GM12873 (cell line): ENCODE results near the gene JPH3.

Source experiments
- TF ChIP-seq, protein P1 (sequence below): IDR thresholded peaks from 2 replicates; pipeline ENCODE4 v1.5.1; 2012; ENCODE audit warnings: low read depth, mild to moderate bottlenecking, moderate library complexity, low read length, control low read depth; ENCODE audit not compliant: insufficient read depth; ENCODE audit errors: missing control alignments

JPH3 gene

DNA sequence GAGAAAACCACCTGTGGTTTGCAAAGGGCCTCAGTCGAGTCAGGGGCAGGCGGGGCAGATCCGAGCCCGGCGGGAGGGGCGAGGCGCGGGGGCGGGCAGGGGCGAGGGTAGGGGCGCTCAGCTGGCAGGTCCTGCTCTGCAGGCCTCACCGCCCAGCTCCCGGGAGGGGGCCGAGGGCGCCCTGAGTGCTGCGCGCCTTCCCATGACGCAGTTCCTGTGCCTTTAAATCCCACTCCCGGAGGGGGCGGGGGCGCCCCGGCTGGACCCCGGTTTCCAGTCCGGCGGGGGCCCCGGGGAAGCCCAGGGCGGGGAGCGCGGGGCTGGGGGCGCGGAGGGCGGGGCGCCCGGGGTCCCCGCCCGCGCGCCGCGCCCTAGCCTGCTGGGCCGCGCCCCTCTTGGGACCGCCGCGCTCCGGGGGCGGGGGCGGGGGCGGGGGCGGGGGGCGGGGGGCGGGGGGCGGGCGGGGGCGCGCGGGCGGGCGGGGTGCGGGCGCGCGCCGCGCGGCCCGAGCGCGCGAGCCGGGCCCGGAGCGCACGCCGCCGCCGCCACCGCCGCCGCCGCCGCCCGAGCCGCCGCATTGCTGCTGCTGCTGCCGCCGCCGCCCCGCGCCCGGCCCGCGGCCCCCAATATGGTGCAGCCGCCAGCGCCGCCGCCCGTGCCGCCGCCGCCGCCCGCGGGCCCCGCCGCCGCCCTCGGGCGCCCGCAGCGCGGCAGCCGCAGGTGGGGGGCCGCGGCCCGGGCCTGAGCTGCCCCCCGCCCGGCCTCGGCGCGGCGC is at the start of gene JPH3:
JPH3 (plus strand) TSS at position 508 of the 775 bp plus-strand sequence. CDS start 639 bp downstream, outside the sequence.
- TF ChIP-seq, protein P1, sequence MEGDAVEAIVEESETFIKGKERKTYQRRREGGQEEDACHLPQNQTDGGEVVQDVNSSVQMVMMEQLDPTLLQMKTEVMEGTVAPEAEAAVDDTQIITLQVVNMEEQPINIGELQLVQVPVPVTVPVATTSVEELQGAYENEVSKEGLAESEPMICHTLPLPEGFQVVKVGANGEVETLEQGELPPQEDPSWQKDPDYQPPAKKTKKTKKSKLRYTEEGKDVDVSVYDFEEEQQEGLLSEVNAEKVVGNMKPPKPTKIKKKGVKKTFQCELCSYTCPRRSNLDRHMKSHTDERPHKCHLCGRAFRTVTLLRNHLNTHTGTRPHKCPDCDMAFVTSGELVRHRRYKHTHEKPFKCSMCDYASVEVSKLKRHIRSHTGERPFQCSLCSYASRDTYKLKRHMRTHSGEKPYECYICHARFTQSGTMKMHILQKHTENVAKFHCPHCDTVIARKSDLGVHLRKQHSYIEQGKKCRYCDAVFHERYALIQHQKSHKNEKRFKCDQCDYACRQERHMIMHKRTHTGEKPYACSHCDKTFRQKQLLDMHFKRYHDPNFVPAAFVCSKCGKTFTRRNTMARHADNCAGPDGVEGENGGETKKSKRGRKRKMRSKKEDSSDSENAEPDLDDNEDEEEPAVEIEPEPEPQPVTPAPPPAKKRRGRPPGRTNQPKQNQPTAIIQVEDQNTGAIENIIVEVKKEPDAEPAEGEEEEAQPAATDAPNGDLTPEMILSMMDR: no peak

DNA sequence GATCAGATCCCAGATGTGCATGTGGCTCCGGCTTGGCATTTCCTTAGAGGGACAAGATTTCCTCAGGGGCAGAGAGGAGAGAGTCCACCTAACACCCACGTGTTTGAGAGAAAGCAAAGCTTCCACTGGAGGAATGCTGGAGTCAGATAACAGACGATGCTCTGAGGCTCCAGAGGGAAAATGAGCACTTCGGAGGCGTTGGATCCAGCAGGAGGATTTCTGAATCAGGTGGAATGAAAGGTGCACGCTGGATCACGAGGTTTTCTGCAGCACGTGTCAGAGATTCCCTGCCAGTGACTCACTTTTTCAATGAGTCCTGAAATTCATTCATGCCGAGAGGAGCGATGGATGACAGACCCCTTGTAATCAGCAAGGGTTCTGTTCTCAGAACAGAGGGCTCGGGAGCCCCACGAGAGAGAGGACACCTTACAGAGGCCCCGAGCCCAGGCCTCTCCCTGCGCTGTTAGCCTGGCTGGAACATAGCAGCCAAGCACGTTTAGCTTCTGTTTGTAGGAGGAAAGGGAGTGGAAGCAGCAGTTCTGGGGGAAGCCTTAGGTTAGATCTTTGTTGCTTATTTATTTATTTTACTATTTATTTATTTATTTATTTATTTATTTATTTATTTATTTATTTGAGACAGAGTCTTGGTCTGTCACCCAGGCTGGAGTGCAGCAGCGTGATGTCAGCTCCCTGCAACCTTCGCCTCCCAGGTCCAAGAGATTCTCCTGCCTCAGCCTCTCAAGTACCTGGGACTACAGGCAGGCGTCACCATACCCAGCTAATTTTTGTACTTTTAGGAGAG is 49.3 kb upstream of the JPH3 start:
- TF ChIP-seq, protein P1: no peak

DNA sequence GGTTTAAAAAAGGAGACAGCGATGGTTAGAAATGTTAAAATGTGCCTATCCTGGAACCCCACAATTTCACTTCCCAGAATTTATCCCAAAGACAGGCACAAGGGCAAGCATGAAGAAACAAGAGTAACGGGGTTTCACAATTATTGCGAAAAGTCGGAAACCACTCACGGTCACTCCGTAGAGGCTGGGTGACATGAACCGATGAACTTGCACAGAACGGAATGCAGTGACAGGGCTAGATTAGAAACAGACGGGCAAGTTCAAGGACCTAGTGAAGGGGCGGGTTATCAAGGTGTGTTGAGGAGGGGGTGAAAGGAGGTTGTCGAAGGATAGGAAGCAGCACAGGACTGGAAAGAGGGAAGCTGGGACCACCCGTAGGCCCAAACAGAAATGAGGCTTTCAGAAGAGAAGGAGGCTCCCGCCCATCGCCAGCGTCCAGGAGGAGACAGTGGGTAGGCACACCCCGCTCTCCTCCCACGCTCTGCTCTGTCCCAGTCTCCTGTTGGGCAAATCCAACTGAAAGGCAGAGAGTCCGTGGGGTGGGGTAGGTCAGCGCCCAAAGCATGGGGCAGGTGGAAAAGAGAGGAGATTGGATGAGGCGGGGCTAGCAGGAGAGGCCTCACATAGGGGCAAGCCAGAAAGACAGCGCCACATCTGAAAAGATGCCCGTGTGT is 47.4 kb upstream of the JPH3 start:
- TF ChIP-seq, protein P1: no peak

DNA sequence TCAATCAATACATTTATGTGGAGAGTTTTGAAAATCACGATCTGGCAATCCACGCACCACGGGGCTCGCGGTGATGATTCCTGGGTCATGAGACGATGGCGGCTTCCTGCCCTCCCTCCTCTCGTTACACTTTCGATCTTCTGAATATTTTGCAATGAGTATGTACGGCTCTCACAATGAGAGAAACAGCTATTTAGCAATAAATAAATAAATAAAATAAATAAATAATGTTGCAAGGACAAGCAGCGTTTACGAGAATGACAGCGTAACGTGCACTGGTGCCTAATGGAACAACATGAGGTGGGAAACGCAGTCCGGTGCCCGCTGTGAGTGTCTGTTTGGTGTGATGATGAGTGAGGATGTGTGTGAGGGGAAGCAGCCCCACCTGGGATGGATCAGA is 46.7 kb upstream of the JPH3 start:
- TF ChIP-seq, protein P1: no peak

DNA sequence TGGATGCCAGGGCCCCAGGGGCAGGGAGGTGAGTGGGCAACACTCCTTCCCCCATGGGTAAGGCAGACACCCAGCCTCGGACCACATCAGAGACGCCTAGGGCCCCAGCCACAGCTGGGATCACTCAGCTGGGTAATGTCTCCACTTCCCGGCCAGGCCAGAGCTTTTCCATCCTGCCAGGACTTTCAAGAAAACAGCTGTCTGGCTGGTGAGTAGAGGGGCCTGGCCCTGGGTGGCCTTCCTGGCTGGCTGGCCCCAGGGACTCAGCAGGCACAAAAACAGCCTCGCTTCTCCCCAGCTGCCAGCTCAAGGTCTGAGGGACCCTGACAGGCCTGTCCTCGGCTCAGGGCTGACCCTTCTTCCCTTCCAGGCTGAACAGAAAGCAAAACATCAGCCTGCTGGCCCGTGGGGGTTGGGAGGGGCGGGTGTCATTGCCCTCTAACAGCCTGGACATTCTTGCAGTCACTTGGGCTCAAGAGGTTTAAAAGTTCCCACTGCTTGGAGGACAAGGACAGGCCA is 45.3 kb upstream of the JPH3 start:
- TF ChIP-seq, protein P1: no peak

DNA sequence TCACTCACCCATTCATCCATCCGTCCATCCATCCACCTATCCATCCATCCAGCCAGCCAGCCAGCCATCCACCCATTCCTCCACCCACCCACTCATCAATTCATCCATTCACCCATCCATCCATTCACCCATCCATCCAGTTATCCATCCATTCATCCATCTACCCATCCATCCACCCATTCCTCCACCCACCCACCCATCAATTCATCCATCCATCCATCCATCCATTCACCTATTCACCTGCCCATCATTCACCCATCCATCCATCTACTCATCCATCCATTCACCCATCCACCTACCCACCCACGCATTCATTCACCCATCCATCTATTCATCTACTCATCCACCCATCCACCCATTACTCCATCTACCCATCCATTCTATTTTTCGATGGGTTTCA is 43.6 kb upstream of the JPH3 start:
- TF ChIP-seq, protein P1: no peak
